Neural cell (in vitro differentiated cells): ENCODE data around the gene C2CD2. TPM values are rescaled to one million over a fixed set of nuclear protein-coding genes. Genes with fewer than 3 reads are reported as not detected.

ENCODE experiments used
- H2AFZ ChIP-seq: fragments of 200-600, 300-800 bp; sonication (generic), shearing (Covaris generic); 2 replicates; pipeline ENCODE4 v1.6.0; 2014; ENCODE audit warnings: low read depth, mild to moderate bottlenecking, antibody characterized with exemption, low read length, moderate library complexity
- H3F3A ChIP-seq: fragments of 200-600 bp; shearing (Covaris generic); 2 replicates; pipeline ENCODE4 v1.6.1; 2016; ENCODE audit warnings: mild to moderate bottlenecking, moderate library complexity, mixed read lengths, antibody characterized with exemption, low read length; ENCODE audit not compliant: insufficient read depth, poor library complexity, severe bottlenecking
- H3K27ac ChIP-seq: fragments of 200-600, 300-800 bp; sonication (generic), shearing (Covaris generic); 2 replicates; pipeline ENCODE4 v1.5.1; 2014; ENCODE audit warnings: mild to moderate bottlenecking, low read length, moderate library complexity
- H3K27me3 ChIP-seq: fragments of 300-800, 200-600 bp; sonication (generic), shearing (Covaris generic); 2 replicates; pipeline ENCODE4 v1.6.0; 2014; ENCODE audit warnings: mild to moderate bottlenecking, low read depth, low read length, moderate library complexity; ENCODE audit not compliant: insufficient read depth
- H3K36me3 ChIP-seq: fragments of 300-800, 200-600 bp; sonication (generic), shearing (Covaris generic); 2 replicates; pipeline ENCODE4 v1.5.1; 2014; ENCODE audit warnings: mild to moderate bottlenecking, antibody characterized with exemption, low read length, moderate library complexity; ENCODE audit not compliant: insufficient read depth
- H3K4me2 ChIP-seq: fragments of 300-800, 200-600 bp; sonication (generic), shearing (Covaris generic); 2 replicates; pipeline ENCODE4 v1.6.0; 2014; ENCODE audit warnings: mild to moderate bottlenecking, low read length
- H3K4me3 ChIP-seq: fragments of 300-800, 200-600 bp; sonication (generic), shearing (Covaris generic); 2 replicates; pipeline ENCODE4 v1.5.1; 2014; ENCODE audit warnings: mild to moderate bottlenecking, low read length, moderate library complexity
- H3K79me2 ChIP-seq: fragments of 200-600 bp; shearing (Covaris generic); replicated peaks from 2 replicates; pipeline ENCODE4 v1.6.0; 2014; ENCODE audit warnings: mild to moderate bottlenecking, low read length, moderate library complexity; ENCODE audit not compliant: insufficient read depth
- H3K9ac ChIP-seq: fragments of 300-800, 200-600 bp; sonication (generic), shearing (Covaris generic); 2 replicates; pipeline ENCODE4 v1.6.1; 2016; ENCODE audit warnings: mild to moderate bottlenecking, low read length, mixed read lengths
- H3K9me2 ChIP-seq: fragments of 200-600 bp; shearing (Covaris generic); 2 replicates; pipeline ENCODE4 v1.6.1; 2016; ENCODE audit warnings: mild to moderate bottlenecking, low read length, mixed read lengths; ENCODE audit not compliant: insufficient read depth
- H3K9me3 ChIP-seq: fragments of 200-600, 300-800 bp; sonication (generic), shearing (Covaris generic); 2 replicates; pipeline ENCODE4 v1.6.1; 2016; ENCODE audit warnings: mild to moderate bottlenecking, mixed run types, low read length, moderate library complexity, mixed read lengths
- H4K20me1 ChIP-seq: fragments of 200-600 bp; shearing (Covaris generic); 2 replicates; pipeline ENCODE4 v1.6.1; 2016; ENCODE audit warnings: mild to moderate bottlenecking, mixed run types; ENCODE audit not compliant: insufficient read depth
- EP300 ChIP-seq: fragments of 450-650 bp; conservative IDR thresholded peaks from 2 replicates; pipeline ENCODE4 v1.6.1; 2014; ENCODE audit warnings: antibody characterized with exemption, mild to moderate bottlenecking, moderate library complexity; ENCODE audit not compliant: poor library complexity, severe bottlenecking
- EZH2 ChIP-seq: fragments of 200-600, 300-800 bp; shearing (Covaris generic), sonication (generic); IDR thresholded peaks from 2 replicates; pipeline ENCODE4 v1.6.1; 2014; ENCODE audit warnings: antibody characterized with exemption, low read length, borderline replicate concordance, mild to moderate bottlenecking; ENCODE audit not compliant: insufficient read depth, poor library complexity, severe bottlenecking
- MXI1 ChIP-seq: fragments of 450-650 bp; conservative IDR thresholded peaks from 2 replicates; pipeline ENCODE4 v1.6.1; 2014; ENCODE audit warnings: antibody characterized with exemption, mild to moderate bottlenecking; ENCODE audit not compliant: poor library complexity, severe bottlenecking
- POLR2AphosphoS5 ChIP-seq: IDR thresholded peaks from 2 replicates; pipeline ENCODE4 v1.6.1; 2012
- RAD21 ChIP-seq: fragments of 450-650 bp; conservative IDR thresholded peaks from 2 replicates; pipeline ENCODE4 v1.6.1; 2014; ENCODE audit warnings: antibody characterized with exemption, mild to moderate bottlenecking, moderate library complexity
- SMC3 ChIP-seq: fragments of 450-650 bp; conservative IDR thresholded peaks from 2 replicates; pipeline ENCODE4 v1.6.1; 2014; ENCODE audit warnings: antibody characterized with exemption, mild to moderate bottlenecking, moderate library complexity; ENCODE audit not compliant: poor library complexity
- TAF1 ChIP-seq: IDR thresholded peaks from 2 replicates; pipeline ENCODE4 v1.6.1; 2012; ENCODE audit warnings: low read depth
- polyA plus RNA-seq: library from polyadenylated mRNA; depleted of rRNA; stranded (reverse); fragments of >200 nt; gene quantifications from 2 replicates; pipeline ENCODE4 v1.2.3, GENCODE V29; 2014
- TF ChIP-seq, protein P1 (sequence below): IDR thresholded peaks from 2 replicates; pipeline ENCODE4 v1.6.1; 2012; ENCODE audit warnings: borderline replicate concordance
- TF ChIP-seq, protein P2 (sequence below): fragments of 450-650 bp; IDR thresholded peaks from 2 replicates; pipeline ENCODE4 v1.5.1; 2014; ENCODE audit warnings: antibody characterized with exemption, mild to moderate bottlenecking, moderate library complexity; ENCODE audit not compliant: poor library complexity, severe bottlenecking

C2CD2 gene
- polyA plus RNA-seq, 1 donor from 2014 or later = 0.88 TPM

DNA sequence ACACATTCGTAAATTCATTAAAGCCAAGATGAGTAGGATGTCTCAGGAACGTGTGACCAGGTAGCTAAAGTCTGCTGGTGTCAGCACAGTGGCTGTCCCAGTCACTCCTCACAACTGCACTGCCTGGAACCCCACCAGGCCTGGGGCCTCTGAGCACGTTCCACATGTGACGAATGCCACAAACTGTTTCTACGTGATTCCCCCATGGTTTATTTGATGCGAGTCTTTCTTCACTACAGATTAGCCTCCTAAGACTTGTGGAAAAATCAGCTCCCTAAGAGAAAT is 107.8 kb downstream of the C2CD2 start:
- no peak overlapping the region for H2AFZ ChIP-seq
- no peaks in the 10 kb centered on the region for H3K9me3 ChIP-seq
- no peak overlapping the region for H3K4me2 ChIP-seq
- no peaks in the 10 kb centered on the region for H3F3A ChIP-seq
- no peak overlapping the region for H3K9ac ChIP-seq
- H3K27me3 ChIP-seq = no peaks in the 10 kb centered on the region
- H4K20me1 ChIP-seq = no peaks in the 10 kb centered on the region
- no peak overlapping the region for H3K4me3 ChIP-seq
- H3K27ac ChIP-seq = no peak overlapping the region
- no peaks in the 10 kb centered on the region for H3K79me2 ChIP-seq
- no peaks in the 10 kb centered on the region for H3K36me3 ChIP-seq
- H3K9me2 ChIP-seq = no peaks in the 10 kb centered on the region
- TF ChIP-seq EP300 (no peak), EZH2 (no peak), MXI1 (no peak), RAD21 (no peak)
- TF ChIP-seq, protein P1, sequence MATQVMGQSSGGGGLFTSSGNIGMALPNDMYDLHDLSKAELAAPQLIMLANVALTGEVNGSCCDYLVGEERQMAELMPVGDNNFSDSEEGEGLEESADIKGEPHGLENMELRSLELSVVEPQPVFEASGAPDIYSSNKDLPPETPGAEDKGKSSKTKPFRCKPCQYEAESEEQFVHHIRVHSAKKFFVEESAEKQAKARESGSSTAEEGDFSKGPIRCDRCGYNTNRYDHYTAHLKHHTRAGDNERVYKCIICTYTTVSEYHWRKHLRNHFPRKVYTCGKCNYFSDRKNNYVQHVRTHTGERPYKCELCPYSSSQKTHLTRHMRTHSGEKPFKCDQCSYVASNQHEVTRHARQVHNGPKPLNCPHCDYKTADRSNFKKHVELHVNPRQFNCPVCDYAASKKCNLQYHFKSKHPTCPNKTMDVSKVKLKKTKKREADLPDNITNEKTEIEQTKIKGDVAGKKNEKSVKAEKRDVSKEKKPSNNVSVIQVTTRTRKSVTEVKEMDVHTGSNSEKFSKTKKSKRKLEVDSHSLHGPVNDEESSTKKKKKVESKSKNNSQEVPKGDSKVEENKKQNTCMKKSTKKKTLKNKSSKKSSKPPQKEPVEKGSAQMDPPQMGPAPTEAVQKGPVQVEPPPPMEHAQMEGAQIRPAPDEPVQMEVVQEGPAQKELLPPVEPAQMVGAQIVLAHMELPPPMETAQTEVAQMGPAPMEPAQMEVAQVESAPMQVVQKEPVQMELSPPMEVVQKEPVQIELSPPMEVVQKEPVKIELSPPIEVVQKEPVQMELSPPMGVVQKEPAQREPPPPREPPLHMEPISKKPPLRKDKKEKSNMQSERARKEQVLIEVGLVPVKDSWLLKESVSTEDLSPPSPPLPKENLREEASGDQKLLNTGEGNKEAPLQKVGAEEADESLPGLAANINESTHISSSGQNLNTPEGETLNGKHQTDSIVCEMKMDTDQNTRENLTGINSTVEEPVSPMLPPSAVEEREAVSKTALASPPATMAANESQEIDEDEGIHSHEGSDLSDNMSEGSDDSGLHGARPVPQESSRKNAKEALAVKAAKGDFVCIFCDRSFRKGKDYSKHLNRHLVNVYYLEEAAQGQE = no peak

DNA sequence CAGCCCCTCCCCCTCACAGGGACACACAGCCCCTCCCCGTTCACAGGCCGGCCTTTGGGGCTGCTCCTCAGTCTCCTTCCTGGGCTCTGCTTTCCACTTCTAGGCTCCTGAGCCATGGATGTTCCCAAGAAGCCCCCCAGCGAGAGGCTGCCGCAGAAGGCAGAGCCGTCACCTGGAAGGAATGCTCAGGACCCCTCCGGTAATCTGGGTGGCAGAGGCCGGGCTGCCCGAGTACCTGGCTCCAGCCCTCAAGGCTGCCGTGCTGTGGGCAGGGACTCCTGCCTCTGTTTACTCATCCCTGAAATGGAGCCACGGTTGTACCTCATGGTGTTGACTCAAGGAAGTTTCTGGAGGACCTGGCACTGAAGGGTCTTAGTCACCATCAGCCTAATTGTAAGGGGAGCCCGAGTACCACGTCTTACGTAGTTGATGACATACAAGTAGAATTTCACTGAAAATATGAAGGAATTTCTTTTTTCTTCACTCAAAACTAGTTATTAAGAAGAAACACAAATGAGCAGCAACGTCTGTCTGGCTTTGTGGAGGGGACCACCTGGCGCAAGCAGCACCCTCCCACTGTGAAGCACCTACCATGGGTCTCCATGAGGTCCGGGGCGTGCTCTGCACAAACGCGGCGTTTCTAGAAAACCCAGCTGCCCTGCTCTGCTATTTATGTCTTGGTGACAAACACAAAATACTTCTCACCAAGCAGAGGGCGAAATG is 108.3 kb downstream of the C2CD2 start:
- TF ChIP-seq, protein P2, sequence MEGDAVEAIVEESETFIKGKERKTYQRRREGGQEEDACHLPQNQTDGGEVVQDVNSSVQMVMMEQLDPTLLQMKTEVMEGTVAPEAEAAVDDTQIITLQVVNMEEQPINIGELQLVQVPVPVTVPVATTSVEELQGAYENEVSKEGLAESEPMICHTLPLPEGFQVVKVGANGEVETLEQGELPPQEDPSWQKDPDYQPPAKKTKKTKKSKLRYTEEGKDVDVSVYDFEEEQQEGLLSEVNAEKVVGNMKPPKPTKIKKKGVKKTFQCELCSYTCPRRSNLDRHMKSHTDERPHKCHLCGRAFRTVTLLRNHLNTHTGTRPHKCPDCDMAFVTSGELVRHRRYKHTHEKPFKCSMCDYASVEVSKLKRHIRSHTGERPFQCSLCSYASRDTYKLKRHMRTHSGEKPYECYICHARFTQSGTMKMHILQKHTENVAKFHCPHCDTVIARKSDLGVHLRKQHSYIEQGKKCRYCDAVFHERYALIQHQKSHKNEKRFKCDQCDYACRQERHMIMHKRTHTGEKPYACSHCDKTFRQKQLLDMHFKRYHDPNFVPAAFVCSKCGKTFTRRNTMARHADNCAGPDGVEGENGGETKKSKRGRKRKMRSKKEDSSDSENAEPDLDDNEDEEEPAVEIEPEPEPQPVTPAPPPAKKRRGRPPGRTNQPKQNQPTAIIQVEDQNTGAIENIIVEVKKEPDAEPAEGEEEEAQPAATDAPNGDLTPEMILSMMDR = no peak
- TF ChIP-seq MXI1 (no peak), RAD21 (no peak), EZH2 (no peak), EP300 (no peak), SMC3 (no peak), TAF1 (no peak), POLR2AphosphoS5 (no peak)
- TF ChIP-seq, protein P1 = no peak
- Histone ChIP-seq H3K36me3 (no peaks in the 10 kb centered on the region), H3K79me2 (no peaks in the 10 kb centered on the region), H2AFZ (no peak overlapping the region), H3K27me3 (no peaks in the 10 kb centered on the region), H4K20me1 (no peaks in the 10 kb centered on the region), H3K27ac (no peak overlapping the region), H3K9me3 (no peaks in the 10 kb centered on the region), H3K4me2 (no peak overlapping the region), H3F3A (no peaks in the 10 kb centered on the region), H3K4me3 (no peak overlapping the region), H3K9ac (no peak overlapping the region), H3K9me2 (no peaks in the 10 kb centered on the region)
